Left ventricle myocardium superior (tissue), 1 donor: Measurements from ENCODE around the gene VPS9D1. TPM values are rescaled to one million over a fixed set of nuclear protein-coding genes. Genes with fewer than 3 reads are reported as not detected.
"Not testable (repeated sequence)": the region's sequence is repeated elsewhere in the genome, so short reads cannot be mapped to it uniquely, and the experiment has no call there.

Source experiments
- ATAC-seq: fragments of 200-7000 bp; cut with Tn5 transposase; one replicate; pipeline ENCODE4 v1.9.1; 2020; ENCODE audit warnings: mild to moderate bottlenecking, moderate library complexity
- DNase-seq: peaks from one replicate; pipeline ENCODE4 v3.0.0-alpha.2; 2020
- intact Hi-C: fragments of 100-400 bp; cut with micrococcal nuclease; formaldehyde crosslinking; loops from one replicate; pipeline ENCODE4 v1.11.0; 2022
- total RNA-seq: library from RNA; stranded (reverse); fragmentation: NEBNext Ultra II Directional; extraction: Animal tissue kit (Norgen Biotek cat#: 25700); gene quantifications from one replicate; pipeline ENCODE4 v1.2.1, GENCODE V29; 2021
- donor health status: DM: no; HTN: yes; CAD: no; lungs with severe emphysema.

Gene VPS9D1
- total RNA-seq, 1 donor from 2014 or later = 13.7 TPM

- ATAC-seq (no peak), DNase-seq (no peak)
- intact Hi-C loops = no loop called here
These were observed 23.5 kb downstream of the VPS9D1 start for GRCh38 chr16:89697161-89697615.

GRCh38 chr16:89696670-89697128, 24.0 kb downstream of the VPS9D1 start:
- intact Hi-C loops = no loop called here
- DNase-seq (no peak), ATAC-seq (no peak)

GRCh38 chr16:89695875-89696669, 24.6 kb downstream of the VPS9D1 start:
- DNase-seq (no peak), ATAC-seq (no peak)
- intact Hi-C loops = no loop called here

- intact Hi-C loops = no loop called here
- DNase-seq (no peak), ATAC-seq (no peak)
These were observed 25.4 kb downstream of the VPS9D1 start for GRCh38 chr16:89695086-89695874.

GRCh38 chr16:89694784-89695085, 26.0 kb downstream of the VPS9D1 start:
- DNase-seq, ATAC-seq, intact Hi-C loops: not testable (repeated sequence)

GRCh38 chr16:89693931-89694783, 26.5 kb downstream of the VPS9D1 start:
- intact Hi-C loops = no loop called here
- no peak for ATAC-seq
- DNase-seq = no peak

- ATAC-seq (no peak), DNase-seq (no peak)
- intact Hi-C loops = no loop called here
These were observed 27.4 kb downstream of the VPS9D1 start for GRCh38 chr16:89693289-89693731.

GRCh38 chr16:89691986-89692569, 28.6 kb downstream of the VPS9D1 start:
- no peak for DNase-seq
- no peak for ATAC-seq
- intact Hi-C loops = no loop called here

GRCh38 chr16:89691231-89691985, 29.3 kb downstream of the VPS9D1 start:
- intact Hi-C loops = no loop called here
- ATAC-seq (no peak), DNase-seq (no peak)

GRCh38 chr16:89690392-89690901, 30.3 kb downstream of the VPS9D1 start:
- intact Hi-C loops = no loop called here
- no peak for DNase-seq
- no peak for ATAC-seq

GRCh38 chr16:89689621-89690020, 31.1 kb downstream of the VPS9D1 start:
- ATAC-seq, intact Hi-C loops: not testable (repeated sequence)

GRCh38 chr16:89689142-89689541, 31.6 kb downstream of the VPS9D1 start:
- intact Hi-C loops = no loop called here
- no peak for ATAC-seq
- DNase-seq = no peak

More at GRCh38 chr16:89689621-89690020, 31.1 kb downstream of the VPS9D1 start:
- DNase-seq = not testable (repeated sequence)

- intact Hi-C loops = no loop called here
- DNase-seq = no peak
These were observed 32.3 kb downstream of the VPS9D1 start for GRCh38 chr16:89688395-89688794.

GRCh38 chr16:89687092-89687940, 33.4 kb downstream of the VPS9D1 start:
- intact Hi-C loops = no loop called here
- ATAC-seq (peak; percentile 37), DNase-seq (peak; percentile 27)

More at GRCh38 chr16:89688395-89688794, 32.3 kb downstream of the VPS9D1 start:
- no peak for ATAC-seq

- ATAC-seq (peak; percentile 96), DNase-seq (peak; percentile 91)
- intact Hi-C loops = no loop called here
These were observed 34.1 kb downstream of the VPS9D1 start, which contains the start of gene CDK10 for GRCh38 chr16:89686520-89687091. CDK10 (plus strand) TSS chr16:89686689; CDS start chr16:89686711, 22 bp downstream.

- DNase-seq (no peak), ATAC-seq (no peak)
- intact Hi-C loops = no loop called here
These were observed 34.8 kb downstream of the VPS9D1 start for GRCh38 chr16:89685916-89686315.

- intact Hi-C loops = no loop called here
These were observed 42.4 kb downstream of the VPS9D1 start for GRCh38 chr16:89678258-89678657.

More at GRCh38 chr16:89678258-89678657, 42.4 kb downstream of the VPS9D1 start:
- ATAC-seq = no peak
- no peak for DNase-seq
